LNCAP (cell line): Measurements from ENCODE around the gene ATP6V0B.

Experiments used
- CTCF ChIP-seq: fragments of 450-650 bp; IDR thresholded peaks from 2 replicates; pipeline ENCODE4 v1.5.1; 2017; ENCODE audit warnings: mild to moderate bottlenecking

ATP6V0B gene

GRCh38 chr1:43996733-43997115 lies 22.0 kb downstream of the ATP6V0B start:
- no peak for TF ChIP-seq CTCF

DNA sequence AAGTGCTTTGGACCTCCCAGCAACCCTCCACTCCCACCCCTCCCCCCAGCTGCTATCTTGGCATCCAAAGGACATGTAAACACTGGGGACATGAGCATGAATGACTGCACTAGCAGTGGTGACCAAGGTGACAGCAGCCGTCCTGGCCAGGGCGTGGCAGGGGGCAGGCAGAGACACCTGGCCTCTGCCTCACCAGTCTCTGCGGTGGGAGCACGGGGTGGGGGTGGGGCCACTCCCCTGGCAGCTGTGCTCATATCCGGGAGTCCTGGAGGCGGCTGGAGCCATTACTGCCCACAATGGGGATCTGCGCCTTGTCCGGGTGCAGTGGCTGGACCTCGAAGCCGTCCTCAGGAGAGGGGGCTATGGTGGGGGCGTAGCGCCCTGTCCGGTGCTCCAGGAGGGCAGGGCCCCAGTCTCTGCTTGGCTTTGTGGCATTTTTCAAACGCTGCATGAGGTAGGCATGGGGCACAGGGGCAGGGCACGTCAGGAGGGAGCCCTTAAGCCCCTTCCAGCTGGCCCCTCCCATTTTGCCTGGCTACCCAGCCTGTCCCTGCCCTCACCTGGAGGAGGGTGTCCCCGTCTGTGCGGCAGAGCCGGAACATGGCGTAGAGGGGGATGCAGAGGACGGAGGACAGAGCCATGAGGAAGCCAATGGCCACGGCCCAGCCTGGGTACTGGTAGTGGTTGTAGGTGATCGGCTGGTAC lies 22.7 kb downstream of the ATP6V0B start:
- no peak for TF ChIP-seq CTCF

DNA sequence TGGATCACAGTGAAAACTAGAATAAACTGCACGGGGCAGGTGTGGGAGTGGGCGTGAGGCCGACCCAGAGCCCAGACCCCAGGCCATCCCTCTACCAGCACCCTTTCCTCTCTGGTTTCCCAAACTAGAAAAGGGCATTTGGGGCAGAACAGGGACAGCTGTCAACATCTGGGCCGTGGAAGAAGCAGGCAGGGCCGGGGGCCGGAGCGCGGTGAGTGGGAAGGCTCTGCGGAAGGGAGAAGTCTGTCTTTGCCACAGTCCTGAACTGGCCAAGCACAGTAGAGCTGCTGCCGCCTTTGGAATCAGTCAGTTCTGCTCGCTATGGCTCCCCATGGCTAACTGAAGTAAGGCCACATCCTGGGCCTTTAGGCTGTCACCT lies 23.2 kb downstream of the ATP6V0B start:
- TF ChIP-seq CTCF = no peak

GRCh38 chr1:43999455-43999854 lies 24.7 kb downstream of the ATP6V0B start:
- TF ChIP-seq CTCF = no peak

DNA sequence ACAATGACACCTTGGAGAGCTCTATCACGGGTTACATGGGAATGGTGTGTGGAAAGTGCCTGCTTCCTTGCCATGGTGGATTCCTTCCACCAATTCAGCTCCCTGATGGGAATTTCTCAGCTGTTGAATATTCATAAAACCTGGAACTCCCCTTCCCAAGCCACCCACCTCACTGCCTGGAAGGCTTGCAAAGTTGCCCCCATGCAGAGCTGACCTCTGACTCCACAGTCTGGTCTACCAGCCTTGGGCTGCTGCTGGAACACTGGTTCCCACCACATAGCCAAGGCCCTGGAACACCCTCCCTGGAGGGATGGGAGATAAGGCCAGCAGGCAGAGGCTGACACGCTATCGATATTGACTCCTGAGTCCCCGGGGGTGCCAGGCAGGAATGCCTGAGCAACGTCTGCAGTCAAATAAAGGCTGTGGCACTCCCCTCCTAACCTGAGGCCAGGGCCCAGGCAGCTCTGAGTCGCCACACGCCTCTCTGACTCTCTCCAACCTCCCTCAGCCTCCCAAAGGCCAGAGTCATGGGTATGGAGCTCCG lies 25.4 kb downstream of the ATP6V0B start:
- no peak for TF ChIP-seq CTCF

- no peak for TF ChIP-seq CTCF
Observed at GRCh38 chr1:44002165-44002564, 27.4 kb downstream of the ATP6V0B start.

DNA sequence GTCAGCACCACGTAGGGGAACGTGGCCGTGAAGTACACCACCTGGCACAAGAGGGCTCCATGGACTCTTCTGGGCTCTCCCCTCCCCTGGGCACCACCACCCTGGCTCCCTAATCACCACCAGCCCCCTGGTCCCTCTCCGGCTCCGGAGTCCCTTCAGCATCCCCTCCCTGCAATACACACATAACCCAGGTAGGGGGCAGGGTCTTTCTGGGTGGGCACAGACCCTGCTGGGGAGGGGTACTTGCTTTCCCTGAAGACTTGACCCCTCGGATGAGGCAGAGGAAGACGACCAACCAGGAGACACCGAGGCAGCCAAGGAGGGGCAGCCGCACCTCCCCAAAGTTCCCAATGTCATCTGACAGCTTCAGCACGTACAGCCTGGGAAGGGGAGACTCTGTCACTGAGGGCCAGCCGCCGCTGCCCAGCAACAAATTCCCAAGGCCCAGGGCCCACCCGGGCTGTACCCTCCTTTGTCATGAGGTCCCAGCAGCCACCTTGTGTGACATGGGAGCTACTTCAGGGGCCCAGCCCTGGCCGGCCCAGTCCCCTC lies 27.9 kb downstream of the ATP6V0B start:
- TF ChIP-seq CTCF = no peak; the same call in 1 of the 2 replicates
